CD14-positive monocyte (primary cell): Measurements from ENCODE around the gene AR. TPM values are rescaled to one million over a fixed set of nuclear protein-coding genes. Genes with fewer than 3 reads are reported as not detected.

Experiments used
- DNase-seq, 3 donors: peaks; one replicate each; pipeline ENCODE4 v3.0.0-alpha.2; 2011 to 2022
- H2AFZ ChIP-seq: 2 replicates; pipeline ENCODE4 v1.6.0; 2012; ENCODE audit warnings: mild to moderate bottlenecking, low read depth, low read length, inconsistent platforms; ENCODE audit not compliant: insufficient read depth, poor library complexity, severe bottlenecking
- H3K27ac ChIP-seq, 2 donors: 1 replicate in 1 of 2; 2 replicates in 1 of 2; pipeline ENCODE4 v1.5.1; 2012 to 2013; ENCODE audit warnings: low read length in 2 of 2, control low read depth in 1 of 2, inconsistent platforms in 1 of 2, low read depth in 1 of 2, mild to moderate bottlenecking in 1 of 2
- H3K27me3 ChIP-seq, 2 donors: one replicate each; pipeline versions ENCODE4 v1.6.0 to v1.6.1; 2011 to 2013; ENCODE audit warnings: low read length in 2 of 2; ENCODE audit not compliant: control insufficient read depth in 2 of 2, insufficient read depth in 2 of 2
- H3K36me3 ChIP-seq, 2 donors: replicated peaks in 1 of 2; 1 replicate in 1 of 2; 2 replicates in 1 of 2; pipeline versions ENCODE4 v1.5.1 to v1.6.1; 2012 to 2013; ENCODE audit warnings: low read length in 2 of 2, control low read depth in 1 of 2, inconsistent platforms in 1 of 2, mild to moderate bottlenecking in 1 of 2; ENCODE audit not compliant: insufficient read depth in 2 of 2, control insufficient read depth in 1 of 2
- H3K4me1 ChIP-seq, 2 donors: 1 replicate in 1 of 2; 2 replicates in 1 of 2; pipeline versions ENCODE4 v1.5.1 to v1.6.1; 2012 to 2013; ENCODE audit warnings: low read length in 2 of 2, control low read depth in 1 of 2, inconsistent platforms in 1 of 2, mild to moderate bottlenecking in 1 of 2, moderate library complexity in 1 of 2; ENCODE audit not compliant: insufficient read depth in 2 of 2, control insufficient read depth in 1 of 2
- H3K4me2 ChIP-seq: replicated peaks from 2 replicates; pipeline ENCODE3; 2012; ENCODE audit warnings: low read length, moderate library complexity, mild to moderate bottlenecking; ENCODE audit not compliant: poor library complexity, severe bottlenecking; ENCODE audit errors: extremely low read depth
- H3K4me3 ChIP-seq, 3 experiments: fragments of 200-600 bp in 1 of 3; sonication (generic) in 1 of 3; replicated peaks in 1 of 3; 1 replicate in 2 of 3; 2 replicates in 1 of 3; pipeline ENCODE4 v1.5.1; 2011 to 2013; ENCODE audit warnings: low read length in 3 of 3, mild to moderate bottlenecking in 3 of 3, control low read depth in 2 of 3, low read depth in 2 of 3, inconsistent platforms in 1 of 3, moderate library complexity in 1 of 3
- H3K79me2 ChIP-seq: 2 replicates; pipeline ENCODE4 v1.6.0; 2012; ENCODE audit warnings: mild to moderate bottlenecking, control low read depth, inconsistent platforms, low read length, moderate library complexity; ENCODE audit not compliant: insufficient read depth
- H3K9ac ChIP-seq: 2 replicates; pipeline ENCODE4 v1.6.0; 2017; ENCODE audit warnings: low read length, mild to moderate bottlenecking; ENCODE audit not compliant: insufficient read depth, poor library complexity, severe bottlenecking
- H3K9me3 ChIP-seq, 2 donors: replicated peaks in 1 of 2; 1 replicate in 1 of 2; 2 replicates in 1 of 2; pipeline versions ENCODE4 v1.5.1 to v1.6.1; 2012 to 2013; ENCODE audit warnings: low read length in 2 of 2, control low read depth in 1 of 2; ENCODE audit not compliant: control insufficient read depth in 1 of 2, insufficient read depth in 1 of 2
- H4K20me1 ChIP-seq: 2 replicates; pipeline ENCODE4 v1.6.0; 2012; ENCODE audit warnings: mild to moderate bottlenecking, low read length, control low read depth, moderate library complexity; ENCODE audit not compliant: insufficient read depth
- H3K27ac Mint-ChIP-seq, 7 donors: one replicate each; pipeline ENCODE4 v1.8.0; 2020; ENCODE audit warnings: mild to moderate bottlenecking in 7 of 7, mixed read lengths in 7 of 7, moderate library complexity in 6 of 7, inconsistent platforms in 2 of 7
- H3K27me3 Mint-ChIP-seq, 3 donors: one replicate each; pipeline ENCODE4 v1.8.0; 2021 to 2022; ENCODE audit warnings: low read depth in 3 of 3, mild to moderate bottlenecking in 3 of 3, mixed read lengths in 3 of 3, moderate library complexity in 3 of 3, inconsistent platforms in 1 of 3
- H3K36me3 Mint-ChIP-seq, 2 donors: one replicate each; pipeline ENCODE4 v1.8.0; 2020; ENCODE audit warnings: mixed read lengths in 2 of 2, inconsistent platforms in 1 of 2, mild to moderate bottlenecking in 1 of 2
- H3K4me1 Mint-ChIP-seq: one replicate; pipeline ENCODE4 v1.8.0; 2020; ENCODE audit warnings: mild to moderate bottlenecking, mixed read lengths
- H3K4me3 Mint-ChIP-seq, 2 donors: one replicate each; pipeline ENCODE4 v1.8.0; 2020; ENCODE audit warnings: mild to moderate bottlenecking in 2 of 2, mixed read lengths in 2 of 2, moderate library complexity in 1 of 2
- H3K9me3 Mint-ChIP-seq, 7 donors: one replicate each; pipeline ENCODE4 v1.8.0; 2020 to 2022; ENCODE audit warnings: mixed read lengths in 7 of 7, mild to moderate bottlenecking in 6 of 7, moderate library complexity in 6 of 7, inconsistent platforms in 2 of 7
- WGBS: methylation state at CpG from one replicate; pipeline ENCODE4 v1.1.5; 2013; ENCODE audit warnings: missing lambda C conversion rate; ENCODE audit not compliant: insufficient coverage; 5-methylcytosine and 5-hydroxymethylcytosine counted together
- intact Hi-C, 2 donors: fragments of 100-400 bp; cut with micrococcal nuclease; formaldehyde crosslinking; loops; one replicate each; pipeline versions ENCODE4 v1.15.0 to v1.15.1; 2023
- polyA plus RNA-seq, 3 donors: library from polyadenylated mRNA; depleted of rRNA in 1 of 3; unstranded in 2 of 3; stranded (reverse) in 1 of 3; fragments of 300-500 nt in 2 of 3; fragments of >200 nt in 1 of 3; fragmentation: Illumina TruSeq in 2 of 3; gene quantifications; 1 replicate in 2 of 3; 2 replicates in 1 of 3; pipeline ENCODE4 v1.2.3, GENCODE V29; 2012 to 2021
- TF ChIP-seq, protein P1 (sequence below): fragments of 200-600 bp; IDR thresholded peaks from one replicate; pipeline ENCODE4 v1.8.0; 2022; ENCODE audit warnings: antibody characterized with exemption, mild to moderate bottlenecking

Gene AR
- polyA plus RNA-seq, 3 donors: not detected

DNA sequence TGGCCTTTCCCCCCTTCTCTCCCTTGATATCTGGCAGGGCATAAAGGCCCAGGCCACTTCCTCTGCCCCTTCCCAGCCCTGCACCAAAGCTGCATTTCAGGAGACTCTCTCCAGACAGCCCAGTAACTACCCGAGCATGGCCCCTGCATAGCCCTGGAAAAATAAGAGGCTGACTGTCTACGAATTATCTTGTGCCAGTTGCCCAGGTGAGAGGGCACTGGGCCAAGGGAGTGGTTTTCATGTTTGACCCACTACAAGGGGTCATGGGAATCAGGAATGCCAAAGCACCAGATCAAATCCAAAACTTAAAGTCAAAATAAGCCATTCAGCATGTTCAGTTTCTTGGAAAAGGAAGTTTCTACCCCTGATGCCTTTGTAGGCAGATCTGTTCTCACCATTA, 183.8 kb downstream of the AR start:
- no peaks in the 10 kb centered on the region for H3K36me3 Mint-ChIP-seq
- no peaks in the 10 kb centered on the region for H3K9me3 ChIP-seq
- no peak overlapping the region for H3K4me3 ChIP-seq
- H3K27ac ChIP-seq: no peak overlapping the region
- DNase-seq: no peak
- H3K9me3 Mint-ChIP-seq: no peaks in the 10 kb centered on the region
- TF ChIP-seq, protein P1, sequence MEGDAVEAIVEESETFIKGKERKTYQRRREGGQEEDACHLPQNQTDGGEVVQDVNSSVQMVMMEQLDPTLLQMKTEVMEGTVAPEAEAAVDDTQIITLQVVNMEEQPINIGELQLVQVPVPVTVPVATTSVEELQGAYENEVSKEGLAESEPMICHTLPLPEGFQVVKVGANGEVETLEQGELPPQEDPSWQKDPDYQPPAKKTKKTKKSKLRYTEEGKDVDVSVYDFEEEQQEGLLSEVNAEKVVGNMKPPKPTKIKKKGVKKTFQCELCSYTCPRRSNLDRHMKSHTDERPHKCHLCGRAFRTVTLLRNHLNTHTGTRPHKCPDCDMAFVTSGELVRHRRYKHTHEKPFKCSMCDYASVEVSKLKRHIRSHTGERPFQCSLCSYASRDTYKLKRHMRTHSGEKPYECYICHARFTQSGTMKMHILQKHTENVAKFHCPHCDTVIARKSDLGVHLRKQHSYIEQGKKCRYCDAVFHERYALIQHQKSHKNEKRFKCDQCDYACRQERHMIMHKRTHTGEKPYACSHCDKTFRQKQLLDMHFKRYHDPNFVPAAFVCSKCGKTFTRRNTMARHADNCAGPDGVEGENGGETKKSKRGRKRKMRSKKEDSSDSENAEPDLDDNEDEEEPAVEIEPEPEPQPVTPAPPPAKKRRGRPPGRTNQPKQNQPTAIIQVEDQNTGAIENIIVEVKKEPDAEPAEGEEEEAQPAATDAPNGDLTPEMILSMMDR: no peak
- H4K20me1 ChIP-seq: no peaks in the 10 kb centered on the region
- peaks cover 0 to 3% (median 0%) of the 10 kb centered on the region in 3 donors for H3K27me3 Mint-ChIP-seq
- peaks cover 52% of the 10 kb centered on the region for H3K4me1 Mint-ChIP-seq
- 71% methylated on average over 1 of the region's 2 CpGs for WGBS
- H3K9ac ChIP-seq: no peak overlapping the region
- H3K27ac Mint-ChIP-seq: peak overlapping the region in 1 of 7 donors; percentile 15
- intact Hi-C loops: no loop called here
- H3K36me3 ChIP-seq: no peaks in the 10 kb centered on the region
- H2AFZ ChIP-seq: no peak overlapping the region
- no peaks in the 10 kb centered on the region for H3K27me3 ChIP-seq
- H3K79me2 ChIP-seq: no peaks in the 10 kb centered on the region
- H3K4me1 ChIP-seq: peaks cover 50 to 57% of the 10 kb centered on the region in 2 donors
- no peak overlapping the region for H3K4me2 ChIP-seq
- no peak overlapping the region for H3K4me3 Mint-ChIP-seq

DNA sequence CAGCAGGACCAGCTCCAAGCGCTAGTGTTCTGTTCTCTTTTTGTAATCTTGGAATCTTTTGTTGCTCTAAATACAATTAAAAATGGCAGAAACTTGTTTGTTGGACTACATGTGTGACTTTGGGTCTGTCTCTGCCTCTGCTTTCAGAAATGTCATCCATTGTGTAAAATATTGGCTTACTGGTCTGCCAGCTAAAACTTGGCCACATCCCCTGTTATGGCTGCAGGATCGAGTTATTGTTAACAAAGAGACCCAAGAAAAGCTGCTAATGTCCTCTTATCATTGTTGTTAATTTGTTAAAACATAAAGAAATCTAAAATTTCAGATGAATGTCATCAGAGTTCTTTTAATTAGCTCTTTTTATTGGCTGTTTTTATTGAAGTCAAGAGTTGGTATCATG, 186.5 kb downstream of the AR start:
- H3K9me3 ChIP-seq: no peaks in the 10 kb centered on the region
- H3K4me1 ChIP-seq: peaks cover 47 to 57% of the 10 kb centered on the region in 2 donors
- intact Hi-C loops: no loop called here
- no peak overlapping the region for H3K9ac ChIP-seq
- Mint-ChIP-seq H3K27ac (no peak overlapping the region), H3K4me1 (peaks cover 53% of the 10 kb centered on the region), H3K4me3 (no peak overlapping the region), H3K27me3 (peaks cover 0 to 1% (median 0%) of the 10 kb centered on the region in 3 donors), H3K36me3 (no peaks in the 10 kb centered on the region), H3K9me3 (no peaks in the 10 kb centered on the region)
- no peaks in the 10 kb centered on the region for H3K36me3 ChIP-seq
- H3K79me2 ChIP-seq: no peaks in the 10 kb centered on the region
- TF ChIP-seq, protein P1: no peak
- DNase-seq: no peak
- H3K4me3 ChIP-seq: no peak overlapping the region
- no peaks in the 10 kb centered on the region for H3K27me3 ChIP-seq
- H2AFZ ChIP-seq: no peak overlapping the region
- H3K4me2 ChIP-seq: no peak overlapping the region
- no CpG with 5 or more reads among the region's 2 CpGs for WGBS
- H3K27ac ChIP-seq: no peak overlapping the region
- H4K20me1 ChIP-seq: no peaks in the 10 kb centered on the region
